Nephron progenitor cell (in vitro differentiated cells): ENCODE data around the gene GFRAL.
A peak's percentile ranks its signal among the peaks of the same experiment; 100 is the strongest.

Source experiments
- DNase-seq: peaks from one replicate; pipeline ENCODE4 v3.0.0; 2021
- H3K27ac Mint-ChIP-seq: 2 replicates; pipeline ENCODE4 v1.8.0; 2021; ENCODE audit warnings: mild to moderate bottlenecking, moderate library complexity, mixed read lengths
- H3K27me3 Mint-ChIP-seq: 2 replicates; pipeline ENCODE4 v1.8.0; 2021; ENCODE audit warnings: mild to moderate bottlenecking, low read depth, mixed read lengths; ENCODE audit not compliant: poor library complexity
- H3K36me3 Mint-ChIP-seq: 2 replicates; pipeline ENCODE4 v1.8.0; 2021; ENCODE audit warnings: low read depth, mixed read lengths
- H3K4me1 Mint-ChIP-seq: 2 replicates; pipeline ENCODE4 v1.8.0; 2021; ENCODE audit warnings: mixed read lengths
- H3K4me3 Mint-ChIP-seq: 2 replicates; pipeline ENCODE4 v1.8.0; 2021; ENCODE audit warnings: mild to moderate bottlenecking, moderate library complexity, mixed read lengths
- H3K9me3 Mint-ChIP-seq: 2 replicates; pipeline ENCODE4 v1.8.0; 2021; ENCODE audit warnings: mild to moderate bottlenecking, moderate library complexity, mixed read lengths
- CTCF ChIP-seq: fragments of 200-600 bp; sonication (generic); IDR thresholded peaks from 2 replicates; pipeline ENCODE4 v1.5.0; 2021; ENCODE audit warnings: antibody characterized with exemption

Gene GFRAL

GRCh38 chr6:55437141-55437540 lies 109.9 kb downstream of the GFRAL start:
- Mint-ChIP-seq H3K4me1 (peaks cover 18% of the 10 kb centered on the region), H3K27ac (no peak overlapping the region), H3K4me3 (no peak overlapping the region), H3K27me3 (no peaks in the 10 kb centered on the region), H3K9me3 (no peaks in the 10 kb centered on the region), H3K36me3 (no peaks in the 10 kb centered on the region)
- TF ChIP-seq CTCF, result no peak
- no peak for DNase-seq

DNA sequence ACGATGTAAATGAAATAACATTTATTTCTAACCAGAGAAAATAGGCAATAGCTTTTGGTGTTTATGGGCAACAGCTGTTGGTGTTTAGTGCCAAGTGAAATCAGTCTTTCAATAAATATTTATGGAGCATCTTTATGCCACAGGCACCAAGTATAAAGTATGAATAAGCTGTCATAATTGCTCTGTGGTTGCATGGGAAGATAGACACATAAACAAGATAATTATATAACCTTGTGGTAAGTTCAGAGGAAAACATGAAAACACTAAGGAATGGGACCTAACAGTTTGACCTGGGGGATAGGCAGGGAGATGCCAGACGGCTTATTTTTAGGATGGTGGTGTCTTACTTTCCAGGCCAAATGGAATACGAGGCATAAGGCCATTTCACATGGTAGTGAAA lies 110.9 kb downstream of the GFRAL start:
- DNase-seq, result no peak

DNA sequence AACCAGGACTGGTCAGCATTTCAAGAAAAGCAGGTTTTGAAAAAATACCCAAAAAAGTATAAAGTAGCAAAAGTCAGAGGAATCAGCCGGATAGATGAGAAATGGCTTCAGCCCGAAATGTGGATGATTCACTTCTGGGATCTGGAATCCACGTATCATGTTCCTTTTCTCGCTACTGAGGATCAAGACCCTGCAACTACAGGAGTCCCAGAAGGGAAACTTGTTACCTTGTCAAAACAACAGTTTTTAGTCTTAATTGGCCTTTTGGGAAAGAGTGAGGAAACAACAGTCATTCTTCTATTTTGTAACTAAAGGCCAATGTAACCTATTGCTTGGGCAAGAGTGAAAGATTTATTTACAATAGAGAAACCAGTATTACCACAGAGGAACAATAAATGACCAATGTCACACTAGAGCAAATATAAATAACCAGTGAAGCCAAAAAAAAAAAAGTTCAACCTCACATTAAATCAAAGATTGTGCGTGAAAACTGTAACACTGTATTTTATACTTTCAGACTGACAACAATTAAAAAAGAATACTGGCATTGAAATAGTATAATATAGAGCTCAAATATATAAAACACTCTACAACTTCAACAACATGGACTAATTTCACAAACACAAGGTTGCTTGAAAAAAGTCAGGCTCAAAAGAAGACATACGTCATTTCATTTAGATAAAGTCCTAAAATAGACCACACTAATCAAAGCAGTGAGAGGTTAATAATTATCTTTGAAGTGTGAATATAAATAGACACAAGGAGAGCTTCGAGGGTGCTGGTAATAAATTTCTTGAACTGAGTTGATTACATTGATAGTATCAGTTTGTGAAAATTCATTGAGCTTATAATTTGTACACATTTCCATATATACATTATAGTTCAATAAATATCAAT lies 116.2 kb downstream of the GFRAL start:
- no peak for DNase-seq
- Mint-ChIP-seq H3K27ac (peak overlapping the region; percentile 70), H3K9me3 (no peaks in the 10 kb centered on the region), H3K36me3 (no peaks in the 10 kb centered on the region), H3K27me3 (no peaks in the 10 kb centered on the region), H3K4me1 (peaks cover 34% of the 10 kb centered on the region), H3K4me3 (no peak overlapping the region)
- no peak for TF ChIP-seq CTCF

More for the DNA sequence above, 110.9 kb downstream of the GFRAL start:
- Mint-ChIP-seq H3K27me3 (no peaks in the 10 kb centered on the region), H3K4me3 (no peak overlapping the region), H3K36me3 (no peaks in the 10 kb centered on the region), H3K4me1 (peaks cover 26% of the 10 kb centered on the region), H3K27ac (no peak overlapping the region), H3K9me3 (no peaks in the 10 kb centered on the region)
- TF ChIP-seq CTCF, result no peak

DNA sequence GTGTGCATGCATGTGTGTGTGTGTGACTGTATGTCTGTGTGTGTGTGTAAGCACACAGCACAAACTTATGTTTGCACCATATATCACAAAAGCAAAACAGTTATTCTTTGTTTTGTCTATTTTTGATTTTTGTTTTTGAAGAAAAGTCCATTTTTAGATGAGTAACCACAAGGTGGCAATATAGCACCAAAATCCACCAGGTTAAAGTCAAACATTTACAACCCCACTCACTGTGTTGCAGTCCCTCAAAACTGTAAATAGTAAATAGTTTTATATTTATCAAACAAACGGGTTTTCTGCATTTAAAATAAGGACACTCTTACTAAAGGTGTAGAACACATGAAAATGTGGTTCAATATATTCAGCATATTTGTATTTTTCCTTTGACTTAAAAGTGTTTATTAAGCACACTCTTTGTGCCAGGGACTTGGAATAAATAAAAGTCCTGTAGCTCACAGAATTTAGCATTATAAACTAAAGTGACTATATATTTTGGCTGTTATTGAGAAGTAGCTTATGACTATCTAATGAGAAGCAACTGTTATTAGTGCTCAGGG lies 118.5 kb downstream of the GFRAL start:
- no peak overlapping the region for H3K4me3 Mint-ChIP-seq
- no peak overlapping the region for H3K27ac Mint-ChIP-seq
- no peaks in the 10 kb centered on the region for H3K9me3 Mint-ChIP-seq
- TF ChIP-seq CTCF, result peak; percentile 67
- H3K27me3 Mint-ChIP-seq, result no peaks in the 10 kb centered on the region
- H3K4me1 Mint-ChIP-seq, result peaks cover 23% of the 10 kb centered on the region
- DNase-seq, result peak; percentile 10
- H3K36me3 Mint-ChIP-seq, result no peaks in the 10 kb centered on the region

GRCh38 chr6:55447891-55448290 lies 120.6 kb downstream of the GFRAL start:
- Mint-ChIP-seq H3K4me3 (no peak overlapping the region), H3K27me3 (no peaks in the 10 kb centered on the region), H3K9me3 (no peaks in the 10 kb centered on the region), H3K27ac (no peak overlapping the region), H3K36me3 (no peaks in the 10 kb centered on the region), H3K4me1 (peaks cover 11% of the 10 kb centered on the region)
- no peak for TF ChIP-seq CTCF
- no peak for DNase-seq
